Right lobe of liver (tissue), 4 donors: ENCODE results near the gene CPED1.

Experiments
- POLR2A ChIP-seq: fragments of 450-650 bp; IDR thresholded peaks from one replicate; pipeline ENCODE4 v1.6.1; 2017; ENCODE audit warnings: antibody characterized with exemption, mild to moderate bottlenecking
- TF ChIP-seq, protein P1 (sequence below), 4 donors: fragments of 200-600 bp in 3 of 4; fragments of 450-650 bp in 1 of 4; IDR thresholded peaks; one replicate each; pipeline versions ENCODE4 v1.5.1 to v1.8.0; 2016 to 2022; ENCODE audit warnings: antibody characterized with exemption in 4 of 4, mild to moderate bottlenecking in 2 of 4
- donor health status: DM: no; HTN: no; CAD: no.
- donor health status: DM: no; HTN: no; CAD: no.
- donor health status: DM: no; HTN: yes; CAD: no.

DNA sequence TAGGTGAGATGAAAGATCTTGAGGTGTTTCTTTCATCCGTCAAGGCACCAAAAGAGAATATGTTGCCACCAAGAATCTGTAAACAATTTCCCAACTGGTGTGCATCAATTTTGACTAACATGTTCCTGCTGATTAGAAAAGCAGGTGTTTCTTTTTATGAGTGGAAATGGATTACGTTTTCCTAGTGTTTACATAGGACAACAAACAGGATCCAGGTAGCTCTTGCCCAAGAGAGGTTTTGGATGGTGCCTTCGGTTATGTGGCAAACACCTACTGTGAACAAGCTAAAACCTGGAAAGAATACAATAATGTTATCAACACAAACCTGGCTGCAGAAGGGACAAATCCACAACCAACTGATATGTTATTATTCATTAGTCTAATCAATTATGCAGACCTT is 286.7 kb downstream of the CPED1 start:
- TF ChIP-seq, protein P1, sequence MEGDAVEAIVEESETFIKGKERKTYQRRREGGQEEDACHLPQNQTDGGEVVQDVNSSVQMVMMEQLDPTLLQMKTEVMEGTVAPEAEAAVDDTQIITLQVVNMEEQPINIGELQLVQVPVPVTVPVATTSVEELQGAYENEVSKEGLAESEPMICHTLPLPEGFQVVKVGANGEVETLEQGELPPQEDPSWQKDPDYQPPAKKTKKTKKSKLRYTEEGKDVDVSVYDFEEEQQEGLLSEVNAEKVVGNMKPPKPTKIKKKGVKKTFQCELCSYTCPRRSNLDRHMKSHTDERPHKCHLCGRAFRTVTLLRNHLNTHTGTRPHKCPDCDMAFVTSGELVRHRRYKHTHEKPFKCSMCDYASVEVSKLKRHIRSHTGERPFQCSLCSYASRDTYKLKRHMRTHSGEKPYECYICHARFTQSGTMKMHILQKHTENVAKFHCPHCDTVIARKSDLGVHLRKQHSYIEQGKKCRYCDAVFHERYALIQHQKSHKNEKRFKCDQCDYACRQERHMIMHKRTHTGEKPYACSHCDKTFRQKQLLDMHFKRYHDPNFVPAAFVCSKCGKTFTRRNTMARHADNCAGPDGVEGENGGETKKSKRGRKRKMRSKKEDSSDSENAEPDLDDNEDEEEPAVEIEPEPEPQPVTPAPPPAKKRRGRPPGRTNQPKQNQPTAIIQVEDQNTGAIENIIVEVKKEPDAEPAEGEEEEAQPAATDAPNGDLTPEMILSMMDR (IDR thresholded peaks at IDR 0.05) = no peak
- TF ChIP-seq POLR2A = no peak
